HepG2 (cell line): Measurements from ENCODE around the gene EPHX1. TPM values are rescaled to one million over a fixed set of nuclear protein-coding genes. Genes with fewer than 3 reads are reported as not detected.

Experiments used
- AHDC1 ChIP-seq: sonication (generic); formaldehyde crosslinking; IDR thresholded peaks from 2 replicates; pipeline ENCODE4 v1.5.1; 2020; ENCODE audit warnings: mild to moderate bottlenecking, missing genetic modification reagents, borderline replicate concordance
- ARHGAP35 ChIP-seq: sonication (generic); formaldehyde crosslinking; IDR thresholded peaks from 2 replicates; pipeline ENCODE4 v1.9.0; 2022; ENCODE audit warnings: mild to moderate bottlenecking, inconsistent platforms, moderate library complexity, missing genetic modification reagents, borderline replicate concordance
- ARID4A ChIP-seq: sonication (generic); formaldehyde crosslinking; IDR thresholded peaks from 2 replicates; pipeline ENCODE4 v1.5.0; 2020; ENCODE audit warnings: mild to moderate bottlenecking, missing genetic modification reagents, borderline replicate concordance
- FOXC1 ChIP-seq: sonication (generic); formaldehyde crosslinking; IDR thresholded peaks from 2 replicates; pipeline ENCODE4 v1.8.0; 2022; ENCODE audit warnings: mild to moderate bottlenecking, missing genetic modification reagents, borderline replicate concordance
- KLF9 ChIP-seq: IDR thresholded peaks from 2 replicates; pipeline ENCODE4 v1.6.1; 2016; ENCODE audit warnings: low read depth
- MIXL1 ChIP-seq: IDR thresholded peaks from 2 replicates; pipeline ENCODE4 v1.6.1; 2016
- PPARG ChIP-seq: conservative IDR thresholded peaks from 2 replicates; pipeline ENCODE4 v1.6.1; 2016; ENCODE audit warnings: missing biosample characterization, missing genetic modification reagents
- PTBP1 ChIP-seq: fragments of 200-400 bp; formaldehyde crosslinking; IDR thresholded peaks from 2 replicates; pipeline ENCODE4 v1.6.1; 2018; ENCODE audit warnings: low read length, low read depth; ENCODE audit not compliant: poor library complexity, severe bottlenecking
- RFXAP ChIP-seq: sonication (generic); formaldehyde crosslinking; IDR thresholded peaks from 2 replicates; pipeline ENCODE4 v1.4.0; 2020; ENCODE audit warnings: missing genetic modification reagents, borderline replicate concordance
- SALL2 ChIP-seq: sonication (generic); formaldehyde crosslinking; IDR thresholded peaks from 2 replicates; pipeline ENCODE4 v1.8.1; 2023; ENCODE audit warnings: mild to moderate bottlenecking, missing genetic modification reagents, inconsistent platforms
- ZFP62 ChIP-seq: sonication (generic); formaldehyde crosslinking; IDR thresholded peaks from 2 replicates; pipeline ENCODE4 v1.4.0; 2020; ENCODE audit warnings: missing genetic modification reagents
- ZFYVE20 ChIP-seq: sonication (generic); formaldehyde crosslinking; IDR thresholded peaks from 2 replicates; pipeline ENCODE4 v1.8.0; 2023; ENCODE audit warnings: low read depth, mild to moderate bottlenecking, moderate library complexity, missing genetic modification reagents, borderline replicate concordance
- ZNF180 ChIP-seq: sonication (generic); formaldehyde crosslinking; IDR thresholded peaks from 2 replicates; pipeline ENCODE4 v1.4.0; 2020; ENCODE audit warnings: low read depth, missing genetic modification reagents, borderline replicate concordance
- ZNF263 ChIP-seq: sonication (generic); formaldehyde crosslinking; IDR thresholded peaks from 2 replicates; pipeline ENCODE4 v1.4.0; 2020; ENCODE audit warnings: missing genetic modification reagents
- ZNF335 ChIP-seq: sonication (generic); formaldehyde crosslinking; IDR thresholded peaks from 2 replicates; pipeline ENCODE4 v1.4.0; 2020; ENCODE audit warnings: missing genetic modification reagents
- ZNF33A ChIP-seq: sonication (generic); formaldehyde crosslinking; IDR thresholded peaks from 2 replicates; pipeline ENCODE4 v1.5.1; 2020; ENCODE audit warnings: missing genetic modification reagents, mild to moderate bottlenecking, moderate library complexity, borderline replicate concordance
- ZNF343 ChIP-seq: sonication (generic); formaldehyde crosslinking; IDR thresholded peaks from 2 replicates; pipeline ENCODE4 v1.4.0; 2020; ENCODE audit warnings: mild to moderate bottlenecking, missing genetic modification reagents
- ZNF883 ChIP-seq: sonication (generic); formaldehyde crosslinking; IDR thresholded peaks from 2 replicates; pipeline ENCODE4 v1.5.1; 2020; ENCODE audit warnings: mild to moderate bottlenecking, missing genetic modification reagents; ENCODE audit errors: not compliant biosample characterization
- polyA plus RNA-seq, 8 experiments: library from polyadenylated mRNA; depleted of rRNA in 3 of 8; stranded (reverse) in 7 of 8; unstranded in 1 of 8; fragments of >200 nt; fragmentation: Illumina TruSeq in 4 of 8; extraction: Trizol in 4 of 8; gene quantifications; 2 replicates each; pipeline versions ENCODE4 v1.2.1 to v1.2.3, GENCODE V29; 2011 to 2016; ENCODE audit warnings: low read depth in 4 of 8, missing spikeins in 1 of 8, mixed read lengths in 1 of 8; ENCODE audit not compliant: insufficient read depth in 1 of 8
- total RNA-seq, 5 experiments: library from RNA; depleted of rRNA; stranded (reverse); fragments of >200 nt; fragmentation: Illumina TruSeq; extraction: Trizol; gene quantifications; 2 replicates each; pipeline ENCODE4 v1.2.3, GENCODE V29; 2016; ENCODE audit warnings: low read depth in 1 of 5

EPHX1 gene
- total and polyA plus RNA-seq, 2 of the 13 experiments (the other 11 are each of a cell fraction or from before 2014, with no cell fraction given), result 27.7 to 36.5 TPM

- TF ChIP-seq ARID4A (peak; percentile 35; the same call in 1 of the 2 replicates), ZNF180 (no peak), ZNF343 (CRISPR knock-in tag) (no peak), ZNF263 (CRISPR knock-in tag) (no peak), PPARG (CRISPR knock-in tag) (no peak), ZNF883 (CRISPR knock-in tag) (no peak), ARHGAP35 (CRISPR knock-in tag) (no peak), AHDC1 (peak; percentile 10; the same call in 1 of the 2 replicates), SALL2 (CRISPR knock-in tag) (no peak), FOXC1 (CRISPR knock-in tag) (no peak), ZFP62 (CRISPR knock-in tag) (no peak), RFXAP (CRISPR knock-in tag) (no peak), KLF9 (no peak), MIXL1 (CRISPR knock-in tag) (no peak), PTBP1 (no peak), ZFYVE20 (CRISPR knock-in tag) (no peak), ZNF33A (CRISPR knock-in tag) (no peak), ZNF335 (no peak)
Observed at GRCh38 chr1:225767634-225768540, 42.0 kb upstream of the EPHX1 start (continued).
